NCI-H1436 treated with DMSO at 0.1 percent for 48 hours (cell line): ENCODE data around the gene PLA2G1B.

Source experiments
- DNase-seq: peaks from one replicate; lab custom pipeline; 2025; lab: John Stamatoyannopoulos, UW

Gene PLA2G1B

GRCh38 chr12:120324841-120325417, 2.6 kb downstream of the PLA2G1B start:
- no peak for DNase-seq

GRCh38 chr12:120323772-120324171, 3.8 kb downstream of the PLA2G1B start:
- no peak for DNase-seq

GRCh38 chr12:120321382-120322202, 6.0 kb downstream of the PLA2G1B start:
- DNase-seq, result no peak

DNA sequence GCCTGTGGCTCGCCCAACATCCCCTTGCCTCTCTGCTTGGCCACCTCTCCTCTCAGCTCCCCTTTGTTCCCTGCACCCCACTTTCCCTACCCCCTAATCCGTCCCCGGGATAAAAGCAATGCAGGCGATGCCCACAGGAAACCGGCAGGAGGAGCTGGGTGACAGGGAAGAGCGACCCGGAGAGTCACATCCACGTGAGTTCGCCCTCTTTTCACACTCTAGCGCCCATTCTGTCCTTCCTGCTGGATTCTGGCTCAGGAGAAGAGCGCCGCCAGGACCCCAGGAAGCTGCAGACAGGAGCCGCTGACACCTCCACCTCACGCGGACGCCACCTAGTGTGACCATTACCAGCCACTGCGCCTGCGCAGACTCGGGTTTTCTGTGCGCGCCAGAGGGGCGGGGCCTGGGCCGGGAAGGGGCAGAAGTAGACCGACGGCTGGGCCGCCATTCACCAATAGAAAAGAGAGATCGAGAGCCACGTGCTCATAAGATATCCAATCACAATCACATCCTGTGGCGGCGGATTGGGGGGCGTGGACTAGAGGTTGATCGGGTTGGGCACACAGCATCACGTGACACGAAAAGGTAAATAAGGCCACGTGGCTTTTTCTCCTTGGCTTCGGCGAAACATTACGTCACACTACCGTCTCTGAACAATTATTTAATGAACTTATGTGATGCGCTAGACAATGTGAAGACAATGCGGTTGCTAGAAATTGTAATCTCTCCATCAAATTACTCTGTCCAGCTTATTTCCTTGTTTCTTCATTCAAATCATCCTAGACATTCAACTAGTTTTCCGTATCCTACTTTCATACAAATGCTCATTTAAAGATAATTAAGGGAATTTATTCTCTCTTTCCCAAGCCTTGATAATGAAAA, 10.1 kb downstream of the PLA2G1B start:
- DNase-seq, result peak; percentile 99

- DNase-seq, result no peak
These were observed 10.8 kb downstream of the PLA2G1B start for GRCh38 chr12:120316798-120317223.

- no peak for DNase-seq
These were observed 13.4 kb downstream of the PLA2G1B start for GRCh38 chr12:120314220-120314619.

DNA sequence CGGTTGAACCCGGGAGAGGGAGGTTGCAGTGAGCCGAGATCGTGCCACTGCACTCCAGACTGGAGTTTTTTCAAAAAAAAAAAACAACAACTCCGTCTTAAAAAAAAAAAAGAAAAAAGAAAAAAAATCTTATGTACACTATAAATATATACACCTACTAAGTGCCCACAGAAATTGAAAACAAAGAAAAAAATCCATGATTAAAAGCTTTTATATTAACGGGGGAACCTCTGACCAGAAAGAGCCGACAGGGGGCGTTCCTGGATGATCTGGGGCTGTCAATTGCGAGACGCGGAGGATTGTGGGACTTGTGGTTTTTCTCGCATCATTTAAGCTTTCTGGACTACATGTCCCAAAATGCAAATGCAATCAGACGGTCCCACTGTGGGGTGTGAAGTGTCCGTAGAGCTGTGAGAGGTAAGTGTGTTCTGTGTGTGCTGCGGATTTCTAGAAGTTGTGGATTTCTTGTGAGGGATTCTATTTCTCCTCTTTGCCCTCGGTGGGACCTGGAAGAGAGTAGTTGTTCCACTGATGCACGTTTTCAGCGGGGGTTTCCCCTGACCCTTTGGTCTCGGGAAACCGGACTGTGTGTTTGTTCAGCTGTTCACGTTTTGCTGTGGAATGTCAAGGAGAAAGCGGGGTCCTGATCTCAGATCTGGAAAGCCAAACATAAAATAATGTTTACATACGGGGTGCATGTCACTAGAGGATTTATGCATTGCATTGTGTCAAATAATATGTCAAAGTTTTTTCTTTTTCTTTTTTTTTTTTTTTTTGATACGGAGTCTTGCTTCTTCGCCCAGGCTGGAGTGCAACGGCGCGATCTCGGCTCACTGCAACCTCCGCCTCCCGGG, 25.4 kb downstream of the PLA2G1B start, which contains the start of gene SIRT4:
Gene SIRT4, plus strand, starts transcription at position 360 of the 854 bp plus-strand sequence. CDS start 1,241 bp downstream, outside the sequence.
- DNase-seq, result peak; percentile 58

DNA sequence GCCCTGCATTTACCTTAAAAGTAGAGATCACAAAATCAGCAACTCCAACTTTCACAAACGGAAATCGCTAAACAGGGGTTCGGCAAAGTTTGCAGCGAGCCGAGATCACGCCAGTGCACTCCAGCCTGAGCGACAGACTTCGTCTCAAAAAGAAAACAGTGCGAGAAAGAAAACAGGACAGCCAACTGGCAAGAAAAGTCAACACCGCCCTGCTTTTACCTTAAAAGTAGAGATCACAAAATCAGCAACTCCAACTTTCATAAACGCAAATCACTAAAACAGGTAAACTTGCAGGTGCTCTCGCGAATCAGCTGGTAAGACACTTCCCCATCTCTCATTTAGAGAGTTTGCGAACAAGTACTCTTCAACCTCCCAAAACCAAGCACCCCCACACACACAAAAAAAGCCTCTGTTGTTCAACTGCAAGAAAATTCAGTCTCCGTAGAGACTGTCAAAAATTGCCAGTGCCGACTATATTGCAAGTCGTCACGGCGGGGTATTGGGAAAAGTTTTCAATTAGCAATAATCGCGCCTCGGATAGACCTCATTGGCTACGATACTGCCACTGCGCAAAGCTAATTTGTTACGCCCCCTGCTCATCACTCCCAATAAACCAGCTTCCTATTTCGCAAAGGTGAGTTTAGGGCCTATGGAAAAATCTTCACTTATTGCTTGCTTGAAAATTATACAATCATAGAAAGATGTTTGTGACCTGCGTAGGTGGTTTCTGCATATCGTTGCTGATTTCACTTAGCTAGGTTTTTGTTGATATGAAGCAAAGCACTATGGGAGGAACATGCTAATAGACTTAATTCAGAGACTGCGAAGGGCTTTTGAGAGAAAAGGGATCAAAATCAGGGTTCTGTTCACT, 34.7 kb downstream of the PLA2G1B start, which contains the start of gene RNU4-1:
Gene RNU4-1, minus strand, starts transcription at position 577 of the 871 bp plus-strand sequence.
- DNase-seq, result peak; percentile 77

GRCh38 chr12:120292411-120292660, 35.2 kb downstream of the PLA2G1B start:
- no peak for DNase-seq

DNA sequence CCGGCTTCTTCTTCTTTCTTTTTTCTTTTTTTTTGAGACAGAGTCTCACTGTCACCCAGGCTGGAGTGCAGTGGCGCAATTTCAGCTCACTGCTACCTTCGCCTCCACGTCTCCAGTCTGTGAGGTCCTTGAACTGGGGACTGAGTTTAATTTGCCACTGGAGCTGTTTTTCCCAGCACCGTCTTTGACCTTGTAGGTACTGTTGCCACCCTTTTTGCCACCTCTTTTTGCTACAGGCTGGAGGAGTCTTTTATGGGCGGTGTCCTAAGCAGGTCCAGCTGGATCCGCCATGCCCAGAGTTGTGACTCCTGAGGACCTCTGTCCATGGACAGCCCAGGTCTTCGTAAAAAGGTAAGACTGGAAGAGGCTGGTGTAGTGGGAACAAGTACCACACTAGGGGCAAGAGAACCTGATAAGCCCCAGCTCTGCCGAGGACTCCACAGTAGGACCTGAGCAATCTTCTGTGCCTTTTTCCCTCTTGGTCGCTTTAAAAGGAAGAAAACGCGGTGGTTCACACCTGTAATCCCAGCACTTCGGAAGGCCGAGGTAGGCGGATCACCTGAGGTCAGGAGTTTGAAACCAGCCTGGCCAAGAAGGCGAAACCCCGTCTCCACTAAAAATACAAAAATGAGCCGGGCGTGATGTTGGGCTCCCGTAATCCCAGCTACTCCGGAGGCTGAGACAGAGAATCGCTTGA, 36.8 kb downstream of the PLA2G1B start:
- DNase-seq, result no peak

GRCh38 chr12:120287491-120287890, 40.1 kb downstream of the PLA2G1B start:
- DNase-seq, result no peak

- no peak for DNase-seq
These were observed 40.6 kb downstream of the PLA2G1B start for GRCh38 chr12:120286768-120287490.

DNA sequence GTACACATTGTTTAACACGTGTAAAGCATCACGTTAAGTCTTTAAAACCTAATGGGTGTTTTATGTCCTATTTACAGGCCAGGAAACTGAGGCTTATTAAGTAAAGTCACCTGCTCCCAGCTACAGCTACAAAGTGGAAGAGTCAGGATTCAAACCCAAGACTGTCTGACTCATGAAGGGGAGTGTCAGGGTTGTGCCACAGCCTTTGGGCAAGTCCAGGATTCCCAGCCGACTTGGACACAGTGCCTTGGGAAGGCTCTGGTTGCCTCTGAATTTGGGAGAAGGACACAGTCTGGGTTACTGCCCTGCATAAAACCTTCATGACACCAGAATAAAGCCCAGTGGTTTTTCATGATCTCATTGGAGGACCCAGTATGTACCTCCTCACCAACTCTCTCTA, 43.2 kb downstream of the PLA2G1B start:
- no peak for DNase-seq

DNA sequence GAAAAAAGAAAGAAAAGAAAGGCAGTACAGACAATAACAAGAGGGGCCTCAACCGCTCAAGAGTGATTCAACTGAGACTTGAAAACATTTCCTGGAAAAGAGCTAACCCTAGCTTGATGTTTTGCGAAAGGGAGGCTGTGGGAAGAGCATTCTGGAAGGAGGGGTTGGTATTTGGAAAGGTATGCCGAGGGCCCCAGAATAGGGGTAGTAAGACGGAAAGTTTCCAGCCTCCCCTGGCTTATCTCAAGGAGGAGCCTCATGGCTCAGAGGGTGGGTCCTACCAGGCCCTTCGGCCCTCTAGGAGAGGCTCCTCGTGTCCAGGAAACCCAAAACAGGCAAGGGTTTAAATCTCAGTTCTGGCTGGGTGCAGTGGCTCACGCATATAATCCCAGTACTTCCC, 44.3 kb downstream of the PLA2G1B start:
- no peak for DNase-seq

DNA sequence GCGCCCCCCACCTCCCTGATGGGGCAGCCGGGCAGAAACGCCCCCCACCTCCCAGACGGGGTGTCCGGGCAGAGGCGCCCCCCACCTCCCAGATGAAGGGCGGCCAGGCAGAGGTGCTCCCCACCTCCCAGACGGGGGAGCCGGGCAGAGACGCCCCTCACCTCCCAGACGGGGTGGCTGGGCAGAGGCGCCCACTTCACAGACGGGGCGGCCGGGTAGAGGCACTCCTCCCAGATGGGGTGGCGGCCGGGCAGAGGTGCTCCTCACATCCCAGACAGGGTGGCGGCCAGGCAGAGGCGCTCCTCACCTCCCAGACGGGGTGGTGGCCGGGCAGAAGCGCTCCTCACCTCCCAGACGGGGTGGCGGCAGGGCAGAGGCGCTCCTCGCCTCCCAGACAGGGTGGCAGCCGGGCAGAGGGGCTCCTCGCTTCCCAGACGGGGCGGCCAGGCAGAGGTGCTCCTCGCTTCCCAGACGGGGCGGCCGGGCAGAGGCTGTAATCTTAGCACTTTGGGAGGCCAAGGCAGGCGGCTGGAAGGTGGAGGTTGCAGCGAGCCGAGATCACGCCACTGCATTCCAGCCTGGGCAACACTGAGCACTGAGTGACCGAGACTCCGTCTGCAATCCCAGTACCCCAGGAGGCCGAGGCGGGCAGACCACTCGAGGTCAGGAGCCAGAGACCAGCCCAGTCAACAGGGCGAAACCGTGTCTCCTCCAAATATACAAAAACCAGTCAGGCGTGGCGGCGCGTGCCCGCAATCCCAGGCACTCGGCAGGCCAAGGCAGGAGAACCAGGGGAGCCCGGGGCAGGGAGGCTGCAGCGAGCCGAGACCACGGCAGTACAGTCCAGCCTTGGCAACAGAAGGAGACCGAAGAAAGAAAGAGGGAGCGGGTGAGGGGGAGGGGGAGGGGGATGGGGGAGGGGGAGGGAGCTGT, 49.2 kb downstream of the PLA2G1B start:
- no peak for DNase-seq

- no peak for DNase-seq
These were observed 50.8 kb downstream of the PLA2G1B start for GRCh38 chr12:120276734-120277133.
